Measurements from ENCODE around the gene WNK1. TPM values are rescaled to one million over a fixed set of nuclear protein-coding genes. Genes with fewer than 3 reads are reported as not detected.
"Not testable (repeated sequence)": the region's sequence is repeated elsewhere in the genome, so short reads cannot be mapped to it uniquely, and the experiment has no call there.

Gene WNK1
- total and polyA plus RNA-seq, 2 of the 8 experiments (the other 6 are each of a cell fraction or from before 2014, with no cell fraction given) = 88.2 to 157 TPM

DNA sequence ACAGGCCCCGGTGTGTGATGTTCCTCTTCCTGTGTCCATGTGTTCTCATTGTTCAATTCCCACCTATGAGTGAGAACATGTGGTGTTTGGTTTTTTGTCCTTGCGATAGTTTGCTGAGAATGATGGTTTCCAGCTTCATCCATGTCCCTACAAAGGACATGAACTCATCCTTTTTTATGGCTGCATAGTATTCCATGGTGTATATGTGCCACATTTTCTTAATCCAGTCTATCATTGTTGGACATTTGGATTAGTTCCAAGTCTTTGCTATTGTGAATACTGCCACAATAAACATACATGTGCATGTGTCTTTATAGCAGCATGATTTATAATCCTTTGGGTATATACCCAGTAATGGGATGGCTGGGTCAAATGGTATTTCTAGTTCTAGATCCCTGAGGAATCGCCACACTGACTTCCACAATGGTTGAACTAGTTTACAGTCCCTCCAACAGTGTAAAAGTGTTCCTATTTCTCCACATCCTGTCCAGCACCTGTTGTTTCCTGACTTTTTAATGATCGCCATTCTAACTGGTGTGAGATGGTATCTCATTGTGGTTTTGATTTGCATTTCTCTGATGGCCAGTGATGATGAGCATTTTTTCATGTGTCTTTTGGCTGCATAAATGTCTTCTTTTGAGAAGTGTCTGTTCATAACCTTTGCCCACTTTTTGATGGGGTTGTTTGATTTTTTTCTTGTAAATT lies 97.5 kb downstream of the WNK1 start:
- H3K14ac ChIP-seq (ENCODE audit: insufficient read length); H4K20me1 ChIP-seq (replicated peaks in 1 of 2; ENCODE audit: control insufficient read depth in 1 of 2, insufficient read depth in 2 of 2, low read length in 2 of 2); H3K4me3 ChIP-seq (ENCODE audit: extremely low read depth in 1 of 4, insufficient read depth in 2 of 4, low read depth in 3 of 4, low read length in 4 of 4); H3K23me2 ChIP-seq (ENCODE audit: low read depth, low read length); H3K4me1 ChIP-seq (replicated peaks in 1 of 4; ENCODE audit: control insufficient read depth in 3 of 4, insufficient read depth in 4 of 4, low read length in 3 of 4); H3K27me3 ChIP-seq (replicated peaks in 1 of 4; ENCODE audit: control insufficient read depth in 3 of 4, extremely low read depth in 1 of 4, insufficient read depth in 3 of 4, low read length in 3 of 4); DNase-seq (ENCODE audit: low read depth in 1 of 2, low spot score in 2 of 2); H3K18ac ChIP-seq (ENCODE audit: extremely low read depth, low read length); H2BK12ac ChIP-seq (ENCODE audit: low read depth, low read length); FAIRE-seq; H3K4me2 ChIP-seq (ENCODE audit: insufficient read depth in 1 of 2, low read depth in 2 of 2, low read length in 2 of 2); H4K8ac ChIP-seq (ENCODE audit: extremely low read depth, insufficient read depth, low read length); H4K5ac ChIP-seq (ENCODE audit: insufficient read length, low read depth, low read length); H2BK120ac ChIP-seq (replicated peaks; ENCODE audit: low read depth, low read length); H3K79me1 ChIP-seq (ENCODE audit: low read depth, low read length); H3K23ac ChIP-seq (ENCODE audit: insufficient read length); H2AFZ ChIP-seq (ENCODE audit: low read length); H3K9ac ChIP-seq (replicated peaks in 1 of 4; ENCODE audit: extremely low read depth in 1 of 4, low read depth in 3 of 4, low read length in 3 of 4); H3K4ac ChIP-seq (replicated peaks; ENCODE audit: insufficient read length, low read depth, low read length); H2BK5ac ChIP-seq (ENCODE audit: low read depth, low read length); H2BK20ac ChIP-seq (ENCODE audit: low read length); H2BK15ac ChIP-seq (ENCODE audit: low read length); H3K27ac ChIP-seq (ENCODE audit: low read depth, low read length); POLR2A ChIA-PET (ENCODE audit: partially characterized antibody); H4K91ac ChIP-seq (replicated peaks; ENCODE audit: insufficient read length, low read length); H3K9me3 ChIP-seq (ENCODE audit: insufficient read depth in 2 of 2, low read depth in 1 of 2, low read length in 1 of 2); H2AK5ac ChIP-seq (ENCODE audit: low read depth, low read length); H3K56ac ChIP-seq (replicated peaks; ENCODE audit: insufficient read length, low read depth, low read length); H3K36me3 ChIP-seq (ENCODE audit: control insufficient read depth in 2 of 4, insufficient read depth in 4 of 4, low read length in 3 of 4); CTCF ChIA-PET (ENCODE audit: partially characterized antibody): not testable (repeated sequence)
- WGBS, 2 experiments (ENCODE audit: extremely low coverage in 1 of 2, insufficient coverage in 1 of 2, insufficient read length in 1 of 2, insufficient replicate concordance in 2 of 2, low coverage in 1 of 2, low lambda C conversion rate in 2 of 2, missing lambda C conversion rate in 1 of 2) = 100% methylated on average over 1 of the region's 4 CpGs; no CpG with 5 or more reads in 1 of the 2 experiments
- peaks cover 0 to 24% of the 10 kb centered on the region in 2 experiments; a peak in 2 of 4 replicates for H3K79me2 ChIP-seq (ENCODE audit: control insufficient read depth in 1 of 2, insufficient read depth in 2 of 2, low read length in 2 of 2)

Measured in H1 (cell line).